HepG2 (cell line): ENCODE measurements around the gene ETF1. TPM values are rescaled to one million over a fixed set of nuclear protein-coding genes. Genes with fewer than 3 reads are reported as not detected.

Source experiments
- ATAC-seq: fragments of 200-7000 bp; cut with Tn5 transposase; 3 replicates; pipeline ENCODE4 v1.9.1; 2020; ENCODE audit warnings: mild to moderate bottlenecking, moderate library complexity
- BruUV-seq: library from RNA; stranded (reverse); fragments of 400-500 nt; replicated peaks from 2 replicates; lab custom pipeline; 2021; lab: Mats Ljungman, UMichigan
- CTCF ChIA-PET: fragments of 300-600 bp; formaldehyde crosslinking; extraction: SDS; loops from one replicate; lab custom pipeline; 2021; ENCODE audit warnings: low total read pairs, inconsistent platforms, low intra/inter-chr PET ratio; lab: Yijun Ruan, JAX
- POLR2A ChIA-PET: fragments of 350-600 bp; sonication (Branson Sonifier 250); formaldehyde crosslinking; loops from one replicate; lab custom pipeline; 2020; ENCODE audit warnings: antibody characterized with exemption, inconsistent platforms; lab: Yijun Ruan, JAX
- DNase-seq: peaks from one replicate; pipeline ENCODE4 v3.0.0-alpha.2; 2015; ENCODE audit warnings: low spot score
- FAIRE-seq: peaks from 3 replicates; lab custom pipeline; 2011; peaks lifted over from hg19 to GRCh38; lab: Jason Lieb, UNC
- H2AFZ ChIP-seq: one replicate; pipeline ENCODE4 v1.6.1; 2011; ENCODE audit warnings: low read length, inconsistent platforms
- H3K27ac ChIP-seq: fragments of 300-600 bp; 3 replicates; pipeline ENCODE4 v1.8.0; 2011; ENCODE audit warnings: mixed run types, mild to moderate bottlenecking, mixed read lengths, low read length, inconsistent platforms; ENCODE audit not compliant: insufficient read depth; ENCODE audit errors: extremely low read length
- H3K27me3 ChIP-seq, 2 experiments: fragments of 200-600 bp in 1 of 2; 2 replicates in 1 of 2; 3 replicates in 1 of 2; pipeline versions ENCODE4 v1.6.0 to v1.8.0; 2011; ENCODE audit warnings: low read length in 2 of 2, mild to moderate bottlenecking in 2 of 2, moderate library complexity in 2 of 2, inconsistent platforms in 1 of 2; ENCODE audit not compliant: insufficient read depth in 2 of 2, control insufficient read depth in 1 of 2
- H3K36me3 ChIP-seq, 2 experiments: fragments of 200-600 bp in 1 of 2; replicated peaks in 1 of 2; 2 replicates in 1 of 2; 3 replicates in 1 of 2; pipeline versions ENCODE4 v1.5.1 to v1.8.0; 2011; ENCODE audit warnings: low read length in 2 of 2, inconsistent platforms in 1 of 2; ENCODE audit not compliant: insufficient read depth in 2 of 2, control insufficient read depth in 1 of 2
- H3K4me1 ChIP-seq: 2 replicates; pipeline ENCODE4 v1.5.1; 2012; ENCODE audit warnings: low read length, inconsistent platforms; ENCODE audit not compliant: insufficient read depth
- H3K4me2 ChIP-seq: 2 replicates; pipeline ENCODE4 v1.6.0; 2011; ENCODE audit warnings: low read depth, low read length, inconsistent platforms
- H3K4me3 ChIP-seq, 3 experiments: fragments of 200-600 bp in 1 of 3; sonication (generic), shearing (Covaris generic) in 1 of 3; replicated peaks in 1 of 3; 2 replicates each; pipeline ENCODE4 v1.5.1; 2011 to 2016; ENCODE audit warnings: low read length in 3 of 3, inconsistent platforms in 2 of 3, low read depth in 2 of 3, mild to moderate bottlenecking in 2 of 3, control low read depth in 1 of 3, mixed read lengths in 1 of 3; ENCODE audit not compliant: insufficient read depth in 1 of 3
- H3K79me2 ChIP-seq: one replicate; pipeline ENCODE4 v1.6.1; 2011; ENCODE audit warnings: low read length, inconsistent platforms; ENCODE audit not compliant: insufficient read depth
- H3K9ac ChIP-seq: 2 replicates; pipeline ENCODE4 v1.6.0; 2011; ENCODE audit warnings: mild to moderate bottlenecking, low read depth, low read length, inconsistent platforms; ENCODE audit not compliant: insufficient read depth
- H3K9me3 ChIP-seq: 2 replicates; pipeline ENCODE4 v1.5.1; 2012; ENCODE audit warnings: mild to moderate bottlenecking, low read length
- H4K20me1 ChIP-seq: 2 replicates; pipeline ENCODE4 v1.6.0; 2011; ENCODE audit warnings: inconsistent platforms, mild to moderate bottlenecking, low read length, moderate library complexity; ENCODE audit not compliant: insufficient read depth
- ARHGAP35 ChIP-seq: sonication (generic); formaldehyde crosslinking; IDR thresholded peaks from 2 replicates; pipeline ENCODE4 v1.9.0; 2022; ENCODE audit warnings: mild to moderate bottlenecking, inconsistent platforms, moderate library complexity, missing genetic modification reagents, borderline replicate concordance
- ETV5 ChIP-seq: IDR thresholded peaks from 2 replicates; pipeline ENCODE4 v1.6.1; 2018; ENCODE audit warnings: missing biosample characterization, missing genetic modification reagents, inconsistent platforms, borderline replicate concordance
- ETV6 ChIP-seq: sonication (generic); formaldehyde crosslinking; conservative IDR thresholded peaks from 2 replicates; pipeline ENCODE4 v1.4.0; 2020; ENCODE audit warnings: missing genetic modification reagents
- MAF1 ChIP-seq: sonication (generic); formaldehyde crosslinking; IDR thresholded peaks from 2 replicates; pipeline ENCODE4 v1.5.0; 2020; ENCODE audit warnings: missing genetic modification reagents, borderline replicate concordance
- NFKBIZ ChIP-seq: IDR thresholded peaks from 2 replicates; pipeline ENCODE4 v1.6.1; 2018; ENCODE audit warnings: missing genetic modification reagents, missing compliant biosample characterization
- NR2F1 ChIP-seq, 2 experiments: fragments of 450-650 bp in 1 of 2; formaldehyde crosslinking in 1 of 2; IDR thresholded peaks; 2 replicates each; pipeline versions ENCODE4 v1.5.0 to v1.6.1; 2016 to 2020; ENCODE audit warnings: mild to moderate bottlenecking in 1 of 2, missing compliant biosample characterization in 1 of 2, missing genetic modification reagents in 1 of 2, moderate library complexity in 1 of 2
- PITX1 ChIP-seq: sonication (generic); formaldehyde crosslinking; IDR thresholded peaks from 2 replicates; pipeline ENCODE4 v1.5.1; 2020; ENCODE audit warnings: mild to moderate bottlenecking, missing genetic modification reagents
- POGZ ChIP-seq: sonication (generic); formaldehyde crosslinking; IDR thresholded peaks from 2 replicates; pipeline ENCODE4 v1.4.0; 2020; ENCODE audit warnings: mild to moderate bottlenecking, missing genetic modification reagents
- SMAD1 ChIP-seq: sonication (generic); formaldehyde crosslinking; IDR thresholded peaks from 2 replicates; pipeline ENCODE4 v1.4.0; 2020; ENCODE audit warnings: missing genetic modification reagents, low read depth, mild to moderate bottlenecking, borderline replicate concordance
- SNAI1 ChIP-seq: sonication (generic); formaldehyde crosslinking; IDR thresholded peaks from 2 replicates; pipeline ENCODE4 v1.5.0; 2020; ENCODE audit warnings: mild to moderate bottlenecking, missing genetic modification reagents, borderline replicate concordance
- ZBTB26 ChIP-seq: IDR thresholded peaks from 2 replicates; pipeline ENCODE4 v1.6.1; 2016; ENCODE audit warnings: missing compliant biosample characterization, missing genetic modification reagents, borderline replicate concordance
- ZFP91 ChIP-seq: sonication (generic); formaldehyde crosslinking; IDR thresholded peaks from 2 replicates; pipeline ENCODE4 v1.9.0; 2022; ENCODE audit warnings: missing genetic modification reagents, mild to moderate bottlenecking, borderline replicate concordance
- ZNF20 ChIP-seq: sonication (generic); formaldehyde crosslinking; IDR thresholded peaks from 2 replicates; pipeline ENCODE4 v1.4.0; 2020; ENCODE audit warnings: mild to moderate bottlenecking, moderate library complexity, missing genetic modification reagents
- ZNF251 ChIP-seq: sonication (generic); formaldehyde crosslinking; IDR thresholded peaks from 2 replicates; pipeline ENCODE4 v1.9.0; 2021; ENCODE audit warnings: mild to moderate bottlenecking, missing genetic modification reagents
- ZNF460 ChIP-seq: sonication (generic); formaldehyde crosslinking; IDR thresholded peaks from 2 replicates; pipeline ENCODE4 v1.5.1; 2020; ENCODE audit warnings: missing genetic modification reagents, mild to moderate bottlenecking, borderline replicate concordance
- ZNF713 ChIP-seq: sonication (generic); formaldehyde crosslinking; IDR thresholded peaks from 2 replicates; pipeline ENCODE4 v1.4.0; 2020; ENCODE audit warnings: mild to moderate bottlenecking, missing genetic modification reagents
- ZNF766 ChIP-seq: sonication (generic); formaldehyde crosslinking; IDR thresholded peaks from 2 replicates; pipeline ENCODE4 v1.5.0; 2020; ENCODE audit warnings: missing genetic modification reagents, borderline replicate concordance
- ZNF768 ChIP-seq: sonication (generic); formaldehyde crosslinking; IDR thresholded peaks from 2 replicates; pipeline ENCODE4 v1.4.0; 2020; ENCODE audit warnings: missing genetic modification reagents
- ZNF800 ChIP-seq: sonication (generic); formaldehyde crosslinking; IDR thresholded peaks from 2 replicates; pipeline ENCODE4 v1.4.0; 2020; ENCODE audit warnings: missing genetic modification reagents
- ZSCAN29 ChIP-seq: sonication (generic); formaldehyde crosslinking; conservative IDR thresholded peaks from 2 replicates; pipeline ENCODE4 v1.4.0; 2020; ENCODE audit warnings: mild to moderate bottlenecking, missing genetic modification reagents
- WGBS: methylation state at CpG from one replicate; pipeline ENCODE4 v1.1.6; 2017; ENCODE audit warnings: low lambda C conversion rate; 5-methylcytosine and 5-hydroxymethylcytosine counted together
- in situ Hi-C: cut with HindIII; loops from 2 replicates; pipeline ENCODE4 v1.10.0; 2017; ENCODE audit warnings: low pct_unique_long_range_greater_than_20kb; ENCODE audit not compliant: extremely low pct_ligation_motif_present
- intact Hi-C: fragments of 100-400 bp; cut with micrococcal nuclease; formaldehyde crosslinking; loops from one replicate; pipeline ENCODE4 v1.10.0; 2022; ENCODE audit not compliant: unreplicated experiment
- polyA plus RNA-seq, 8 experiments: library from polyadenylated mRNA; depleted of rRNA in 3 of 8; stranded (reverse) in 7 of 8; unstranded in 1 of 8; fragments of >200 nt; fragmentation: Illumina TruSeq in 4 of 8; extraction: Trizol in 4 of 8; gene quantifications; 2 replicates each; pipeline versions ENCODE4 v1.2.1 to v1.2.3, GENCODE V29; 2011 to 2016; ENCODE audit warnings: low read depth in 4 of 8, missing spikeins in 1 of 8, mixed read lengths in 1 of 8; ENCODE audit not compliant: insufficient read depth in 1 of 8
- total RNA-seq, 5 experiments: library from RNA; depleted of rRNA; stranded (reverse); fragments of >200 nt; fragmentation: Illumina TruSeq; extraction: Trizol; gene quantifications; 2 replicates each; pipeline ENCODE4 v1.2.3, GENCODE V29; 2016; ENCODE audit warnings: low read depth in 1 of 5

Gene ETF1
- total and polyA plus RNA-seq, 2 of the 13 experiments (the other 11 are each of a cell fraction or from before 2014, with no cell fraction given), result 52.1 to 184 TPM

GRCh38 chr5:138543730-138544104 is 681 bp upstream of the ETF1 start:
- DNase-seq (no peak), ATAC-seq (peak; percentile 71), FAIRE-seq (no peak)
- 3% methylated on average over 5 of the region's 12 CpGs for WGBS
- Histone ChIP-seq H3K27me3 (no peaks in the 10 kb centered on the region; a peak in 1 of 5 replicates), H3K9ac (peak overlapping the region; percentile 98), H3K4me2 (peak overlapping the region; percentile 96), H3K27ac (peak overlapping the region; percentile 98), H4K20me1 (peaks cover 26% of the 10 kb centered on the region), H2AFZ (no peak overlapping the region), H3K9me3 (no peaks in the 10 kb centered on the region), H3K4me3 (peak overlapping the region; percentile 91 to 95 (median 92)), H3K4me1 (peaks cover 70% of the 10 kb centered on the region), H3K36me3 (no peaks in the 10 kb centered on the region; a peak in 1 of 5 replicates), H3K79me2 (peaks cover 93% of the 10 kb centered on the region)
- intact Hi-C loops (loop anchor here (2.0 to 10.0 kb wide), 3 partner anchors 36 to 209 kb away; partner anchors contain the start of genes CDC25C, EGR1 and FAM53C), in situ Hi-C loops (loop anchor here (5.0 kb wide), 1 partner anchor 81 kb away; no protein-coding TSS in a partner anchor)
- TSS peak; percentile 89 for BruUV-seq
- CTCF ChIA-PET, result no interaction called here
- POLR2A ChIA-PET, result interaction anchor here (0.7 to 4.1 kb wide), 20 partner anchors 9 to 841 kb away, joined by 3 to 33 read pairs (median 7); partner anchors contain the start of genes EGR1, FAM53C, HSPA9 and SIL1
- TF ChIP-seq ARHGAP35 (CRISPR knock-in tag), result no peak
- TF ChIP-seq ZNF800, result peak; percentile 3; the same call in 1 of the 2 replicates
- TF ChIP-seq POGZ (CRISPR knock-in tag), result no peak
- no peak for TF ChIP-seq ZBTB26 (CRISPR knock-in tag)
- TF ChIP-seq ZSCAN29 (CRISPR knock-in tag), result 0 out of 2 replicates have a peak, but pooled peaks have one; percentile 2
- TF ChIP-seq ETV5 (CRISPR knock-in tag), result no peak
- TF ChIP-seq PITX1, result no peak
- no peak for TF ChIP-seq SNAI1 (CRISPR knock-in tag)
- no peak for TF ChIP-seq ZNF251 (CRISPR knock-in tag)
- no peak for TF ChIP-seq ETV6 (CRISPR knock-in tag)
- 0 out of 2 replicates have a peak, but pooled peaks have one; percentile 11 for TF ChIP-seq MAF1 (CRISPR knock-in tag)
- no peak for TF ChIP-seq ZNF460
- TF ChIP-seq ZNF20, result 0 out of 2 replicates have a peak, but pooled peaks have one; percentile 12
- TF ChIP-seq SMAD1 (CRISPR knock-in tag), result no peak
- TF ChIP-seq ZNF768 (CRISPR knock-in tag), result no peak
- 0 out of 4 replicates have a peak, but pooled peaks of 1 of the 2 experiments have one; percentile 18 for TF ChIP-seq NR2F1 (CRISPR knock-in tag; IDR thresholded peaks at IDR 0.05)
- TF ChIP-seq NFKBIZ, result no peak
- no peak for TF ChIP-seq ZNF713 (CRISPR knock-in tag)
- TF ChIP-seq ZFP91 (CRISPR knock-in tag), result peak; percentile 98; the same call in 1 of the 2 replicates
- no peak for TF ChIP-seq ZNF766 (CRISPR knock-in tag)
